ENCODE data around the gene CNFN.

DNA sequence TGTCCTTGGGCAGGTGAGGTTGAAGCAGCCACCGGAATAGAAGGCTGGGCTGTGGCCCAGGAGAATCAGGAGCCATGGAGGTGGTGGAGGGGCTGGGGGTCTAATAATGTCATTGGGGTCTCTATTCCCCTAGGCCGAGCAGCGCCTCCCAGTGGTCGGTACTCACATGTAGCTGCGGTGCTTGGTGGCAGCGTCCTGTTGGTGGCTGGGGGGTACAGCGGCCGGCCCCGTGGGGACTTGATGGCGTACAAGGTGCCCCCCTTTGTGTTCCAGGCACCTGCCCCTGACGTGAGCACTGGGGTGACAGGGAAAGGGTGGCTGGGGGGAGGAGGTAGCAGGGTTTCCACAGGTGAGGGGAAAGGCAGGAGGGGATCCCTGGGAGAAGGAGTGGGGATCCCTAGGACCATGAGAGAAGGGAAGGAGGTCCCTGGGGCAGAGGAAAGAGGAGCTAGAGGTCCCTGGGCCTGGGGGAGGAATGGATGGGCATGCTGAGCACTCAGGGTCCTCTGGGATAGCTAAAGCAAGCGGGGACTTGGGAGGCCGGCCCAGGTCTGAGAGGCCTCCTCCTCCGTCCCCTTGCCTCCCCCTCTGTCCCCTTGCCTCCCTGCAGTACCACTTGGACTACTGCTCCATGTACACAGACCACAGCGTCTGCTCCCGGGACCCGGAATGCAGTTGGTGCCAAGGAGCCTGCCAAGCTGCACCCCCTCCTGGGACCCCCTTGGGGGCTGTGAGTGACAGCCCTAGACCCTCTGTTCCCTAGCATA is 46.6 kb downstream of the CNFN start:
- TF ChIP-seq, protein P1, sequence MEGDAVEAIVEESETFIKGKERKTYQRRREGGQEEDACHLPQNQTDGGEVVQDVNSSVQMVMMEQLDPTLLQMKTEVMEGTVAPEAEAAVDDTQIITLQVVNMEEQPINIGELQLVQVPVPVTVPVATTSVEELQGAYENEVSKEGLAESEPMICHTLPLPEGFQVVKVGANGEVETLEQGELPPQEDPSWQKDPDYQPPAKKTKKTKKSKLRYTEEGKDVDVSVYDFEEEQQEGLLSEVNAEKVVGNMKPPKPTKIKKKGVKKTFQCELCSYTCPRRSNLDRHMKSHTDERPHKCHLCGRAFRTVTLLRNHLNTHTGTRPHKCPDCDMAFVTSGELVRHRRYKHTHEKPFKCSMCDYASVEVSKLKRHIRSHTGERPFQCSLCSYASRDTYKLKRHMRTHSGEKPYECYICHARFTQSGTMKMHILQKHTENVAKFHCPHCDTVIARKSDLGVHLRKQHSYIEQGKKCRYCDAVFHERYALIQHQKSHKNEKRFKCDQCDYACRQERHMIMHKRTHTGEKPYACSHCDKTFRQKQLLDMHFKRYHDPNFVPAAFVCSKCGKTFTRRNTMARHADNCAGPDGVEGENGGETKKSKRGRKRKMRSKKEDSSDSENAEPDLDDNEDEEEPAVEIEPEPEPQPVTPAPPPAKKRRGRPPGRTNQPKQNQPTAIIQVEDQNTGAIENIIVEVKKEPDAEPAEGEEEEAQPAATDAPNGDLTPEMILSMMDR (IDR thresholded peaks at IDR 0.05), result no peak
- TF ChIP-seq POLR2A (IDR thresholded peaks at IDR 0.05) (no peak), POLR2AphosphoS5 (IDR thresholded peaks at IDR 0.05) (no peak), EP300 (IDR thresholded peaks at IDR 0.05) (no peak)
